Caco-2 (cell line): ENCODE results near the gene HES3. TPM values are rescaled to one million over a fixed set of nuclear protein-coding genes. Genes with fewer than 3 reads are reported as not detected.

Experiments
- BruUV-seq: library from RNA; stranded (reverse); fragments of 400-500 nt; replicated peaks from 2 replicates; lab custom pipeline; 2021; lab: Mats Ljungman, UMichigan
- CTCF ChIA-PET: fragments of 300-600 bp; sonication (Branson Sonifier 250); formaldehyde crosslinking; loops from one replicate; lab custom pipeline; 2022; ENCODE audit warnings: antibody characterized with exemption; lab: Charles Lee
- POLR2A ChIA-PET: fragments of 300-600 bp; sonication (Branson Sonifier 250); formaldehyde crosslinking; loops from one replicate; lab custom pipeline; 2022; ENCODE audit warnings: antibody characterized with exemption; lab: Charles Lee
- DNase-seq, 2 experiments: peaks; one replicate each; pipeline versions ENCODE4 v3.0.0 to v3.0.0-alpha.2; 2020 to 2022
- H3K27me3 ChIP-seq: replicated peaks from 2 replicates; pipeline ENCODE4 v1.6.0; 2011; ENCODE audit warnings: low read length; ENCODE audit not compliant: control insufficient read depth, insufficient read depth
- H3K36me3 ChIP-seq: 2 replicates; pipeline ENCODE4 v1.5.1; 2011; ENCODE audit warnings: low read length; ENCODE audit not compliant: control insufficient read depth, insufficient read depth
- H3K4me1 ChIP-seq: fragments of 250-450 bp; sonication (Bioruptor Pico); 2 replicates; pipeline ENCODE4 v1.5.1; 2020; ENCODE audit warnings: mild to moderate bottlenecking
- H3K4me3 ChIP-seq: 2 replicates; pipeline ENCODE4 v1.5.1; 2011; ENCODE audit warnings: low read depth, mild to moderate bottlenecking, control low read depth, low read length
- H3K9me3 ChIP-seq: fragments of 250-450 bp; sonication (Bioruptor Pico); 2 replicates; pipeline ENCODE4 v1.5.1; 2020; ENCODE audit warnings: mild to moderate bottlenecking, moderate library complexity
- H3K27ac Mint-ChIP-seq: one replicate; pipeline ENCODE4 v1.8.0; 2022; ENCODE audit warnings: mixed read lengths; ENCODE audit not compliant: unreplicated experiment
- H3K27me3 Mint-ChIP-seq: one replicate; pipeline ENCODE4 v1.8.0; 2022; ENCODE audit warnings: mixed read lengths; ENCODE audit not compliant: insufficient read depth, unreplicated experiment
- H3K36me3 Mint-ChIP-seq: one replicate; pipeline ENCODE4 v1.8.0; 2022; ENCODE audit warnings: mild to moderate bottlenecking, mixed read lengths; ENCODE audit not compliant: insufficient read depth, unreplicated experiment
- H3K4me1 Mint-ChIP-seq: one replicate; pipeline ENCODE4 v1.8.0; 2022; ENCODE audit warnings: low read depth, mixed read lengths; ENCODE audit not compliant: unreplicated experiment
- H3K4me3 Mint-ChIP-seq: one replicate; pipeline ENCODE4 v1.8.0; 2022; ENCODE audit warnings: mild to moderate bottlenecking, moderate library complexity, mixed read lengths; ENCODE audit not compliant: unreplicated experiment
- H3K9me3 Mint-ChIP-seq: one replicate; pipeline ENCODE4 v1.8.0; 2022; ENCODE audit warnings: mixed read lengths; ENCODE audit not compliant: unreplicated experiment
- intact Hi-C: fragments of 100-400 bp; cut with micrococcal nuclease; formaldehyde crosslinking; loops from one replicate; pipeline ENCODE4 v1.10.0; 2022; ENCODE audit not compliant: unreplicated experiment
- total RNA-seq: library from RNA; stranded (reverse); gene quantifications from 2 replicates; pipeline ENCODE4 v1.2.3, GENCODE V29; 2022
- TF ChIP-seq, protein P1 (sequence below), 2 experiments: fragments of 200-600 bp in 1 of 2; IDR thresholded peaks; 1 replicate in 1 of 2; 2 replicates in 1 of 2; pipeline versions ENCODE4 v1.5.1 to v1.8.0; 2011 to 2022; ENCODE audit warnings: antibody characterized with exemption in 1 of 2, control low read depth in 1 of 2, inconsistent platforms in 1 of 2, low read depth in 1 of 2, low read length in 1 of 2, mild to moderate bottlenecking in 1 of 2, moderate library complexity in 1 of 2; ENCODE audit not compliant: insufficient read depth in 1 of 2, severe bottlenecking in 1 of 2, unreplicated experiment in 1 of 2

The HES3 gene
- total RNA-seq, 1 experiment from 2014 or later, result not detected

DNA sequence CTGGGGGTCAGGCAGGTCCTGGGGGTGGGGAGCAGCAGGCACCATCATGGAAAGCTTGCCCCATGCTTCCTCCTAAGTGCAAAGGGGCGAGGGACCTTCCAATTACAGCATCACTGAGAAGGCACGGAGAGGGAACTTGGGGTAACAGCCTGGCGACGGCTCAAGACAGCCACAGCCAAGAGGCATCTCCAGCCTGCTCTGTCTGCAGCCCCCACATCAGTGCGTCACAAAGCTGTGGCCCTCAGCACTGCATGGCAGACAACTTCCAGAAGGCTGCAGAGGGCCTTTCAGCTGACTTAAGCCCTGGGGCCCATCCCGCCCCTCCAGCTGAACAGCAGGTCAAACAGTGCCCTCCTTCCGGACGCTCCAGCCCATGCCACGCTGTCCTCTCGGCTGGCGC, 30.1 kb downstream of the HES3 start:
- TF ChIP-seq, protein P1, sequence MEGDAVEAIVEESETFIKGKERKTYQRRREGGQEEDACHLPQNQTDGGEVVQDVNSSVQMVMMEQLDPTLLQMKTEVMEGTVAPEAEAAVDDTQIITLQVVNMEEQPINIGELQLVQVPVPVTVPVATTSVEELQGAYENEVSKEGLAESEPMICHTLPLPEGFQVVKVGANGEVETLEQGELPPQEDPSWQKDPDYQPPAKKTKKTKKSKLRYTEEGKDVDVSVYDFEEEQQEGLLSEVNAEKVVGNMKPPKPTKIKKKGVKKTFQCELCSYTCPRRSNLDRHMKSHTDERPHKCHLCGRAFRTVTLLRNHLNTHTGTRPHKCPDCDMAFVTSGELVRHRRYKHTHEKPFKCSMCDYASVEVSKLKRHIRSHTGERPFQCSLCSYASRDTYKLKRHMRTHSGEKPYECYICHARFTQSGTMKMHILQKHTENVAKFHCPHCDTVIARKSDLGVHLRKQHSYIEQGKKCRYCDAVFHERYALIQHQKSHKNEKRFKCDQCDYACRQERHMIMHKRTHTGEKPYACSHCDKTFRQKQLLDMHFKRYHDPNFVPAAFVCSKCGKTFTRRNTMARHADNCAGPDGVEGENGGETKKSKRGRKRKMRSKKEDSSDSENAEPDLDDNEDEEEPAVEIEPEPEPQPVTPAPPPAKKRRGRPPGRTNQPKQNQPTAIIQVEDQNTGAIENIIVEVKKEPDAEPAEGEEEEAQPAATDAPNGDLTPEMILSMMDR (IDR thresholded peaks at IDR 0.05; ENCODE audit: insufficient read depth in 1 of 2, low read depth in 1 of 2, low read length in 1 of 2, severe bottlenecking in 1 of 2, unreplicated experiment in 1 of 2), result no peak
- Mint-ChIP-seq H3K4me1 (no peaks in the 10 kb centered on the region), H3K27me3 (no peaks in the 10 kb centered on the region), H3K4me3 (no peak overlapping the region), H3K9me3 (no peaks in the 10 kb centered on the region), H3K27ac (no peak overlapping the region), H3K36me3 (peaks cover 33% of the 10 kb centered on the region)
- POLR2A ChIA-PET, result no interaction called here
- no TSS peak for BruUV-seq
- Histone ChIP-seq H3K4me1 (no peaks in the 10 kb centered on the region), H3K27me3 (no peaks in the 10 kb centered on the region), H3K9me3 (no peaks in the 10 kb centered on the region), H3K4me3 (no peak overlapping the region), H3K36me3 (no peaks in the 10 kb centered on the region; the same call in 1 of the 2 replicates)
- DNase-seq, result no peak
- CTCF ChIA-PET, result no interaction called here
- intact Hi-C loops, result no loop called here

DNA sequence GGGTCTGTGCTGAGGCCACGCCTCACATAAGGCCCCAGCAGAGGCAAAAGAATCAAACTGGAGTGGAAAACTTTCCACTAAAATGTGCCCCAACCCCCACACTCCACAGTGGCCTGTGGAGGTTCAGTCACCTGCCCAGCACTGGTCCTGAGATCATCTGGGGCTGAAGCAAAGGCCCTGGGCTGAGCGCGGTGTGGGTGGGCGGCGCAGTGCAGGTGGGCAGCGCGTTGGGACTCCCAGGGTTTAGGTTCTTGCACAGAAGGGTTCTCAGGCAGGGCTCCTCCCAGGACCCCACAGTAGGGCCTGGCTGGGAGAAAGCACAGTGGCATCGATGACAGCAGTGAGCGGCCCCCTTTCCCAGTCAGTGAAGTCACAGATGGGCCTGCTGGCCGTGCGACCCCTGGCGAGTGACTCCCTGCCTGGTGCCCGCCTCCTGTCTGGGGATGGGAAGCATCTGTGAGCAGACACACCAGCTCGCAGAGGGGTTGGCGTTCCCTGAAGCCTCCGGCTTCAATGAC, 30.7 kb downstream of the HES3 start:
- no peaks in the 10 kb centered on the region for H3K27me3 ChIP-seq
- no peaks in the 10 kb centered on the region for H3K9me3 ChIP-seq
- Mint-ChIP-seq H3K27me3 (no peaks in the 10 kb centered on the region), H3K27ac (no peak overlapping the region), H3K9me3 (no peaks in the 10 kb centered on the region), H3K36me3 (peaks cover 27% of the 10 kb centered on the region), H3K4me3 (no peak overlapping the region), H3K4me1 (no peaks in the 10 kb centered on the region)
- no TSS peak for BruUV-seq
- no peaks in the 10 kb centered on the region for H3K4me1 ChIP-seq
- intact Hi-C loops, result no loop called here
- ChIA-PET CTCF (no interaction called here), POLR2A (no interaction called here)
- no peak for DNase-seq
- TF ChIP-seq, protein P1 (IDR thresholded peaks at IDR 0.05; ENCODE audit: insufficient read depth in 1 of 2, low read depth in 1 of 2, low read length in 1 of 2, severe bottlenecking in 1 of 2, unreplicated experiment in 1 of 2), result no peak
- no peaks in the 10 kb centered on the region; the same call in 1 of the 2 replicates for H3K36me3 ChIP-seq
- H3K4me3 ChIP-seq, result no peak overlapping the region

DNA sequence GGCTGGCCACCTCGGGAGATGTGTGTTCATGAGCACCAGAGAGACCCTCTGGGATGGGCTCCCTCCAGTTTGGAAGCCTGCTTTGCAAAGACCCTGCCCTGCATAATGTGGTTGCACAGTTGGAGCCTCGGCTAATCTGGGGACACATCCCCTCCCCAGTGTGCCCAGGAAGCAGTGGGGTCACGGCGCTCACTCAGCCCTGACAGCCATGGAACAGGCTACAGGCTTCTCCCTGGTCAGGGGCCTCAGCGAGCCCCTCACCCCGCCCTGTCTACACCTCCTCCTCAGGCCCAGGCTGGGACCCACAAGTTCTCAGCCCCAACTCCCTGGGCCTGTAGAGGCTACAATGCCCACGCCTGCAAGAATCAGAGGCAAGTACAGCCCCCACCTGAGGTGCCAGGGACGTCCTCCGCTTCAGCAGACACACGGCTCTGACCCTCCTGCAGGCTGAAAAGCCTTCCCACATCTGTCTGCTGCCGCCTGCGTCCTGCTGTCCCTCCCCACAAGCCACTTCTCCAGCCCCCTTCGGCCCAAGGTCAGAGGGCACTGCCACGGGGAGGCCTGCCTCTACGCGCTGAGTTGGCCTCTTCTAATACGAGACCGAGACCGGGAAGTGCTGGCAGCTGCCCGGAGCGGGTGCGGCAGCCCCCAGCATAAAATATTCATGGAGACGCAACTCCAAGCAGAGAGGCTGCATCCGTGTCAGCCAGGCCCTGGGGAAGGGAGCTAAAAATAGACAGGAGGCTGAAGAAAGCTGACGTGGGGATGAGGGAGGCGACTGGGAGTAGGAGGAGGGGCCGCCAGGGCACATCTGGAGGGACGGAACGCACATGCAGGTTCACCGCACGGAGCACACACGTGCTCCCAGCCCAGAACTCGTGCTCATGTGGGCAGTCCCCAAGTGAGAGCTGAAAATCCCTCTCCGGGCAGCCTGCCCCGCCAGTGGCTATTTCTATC, 32.1 kb downstream of the HES3 start:
- no peaks in the 10 kb centered on the region; the same call in 1 of the 2 replicates for H3K36me3 ChIP-seq
- no peak for DNase-seq
- Mint-ChIP-seq H3K27ac (no peak overlapping the region), H3K9me3 (no peaks in the 10 kb centered on the region), H3K27me3 (no peaks in the 10 kb centered on the region), H3K4me3 (no peak overlapping the region), H3K36me3 (peaks cover 27% of the 10 kb centered on the region), H3K4me1 (no peaks in the 10 kb centered on the region)
- BruUV-seq, result no TSS peak
- CTCF ChIA-PET, result interaction anchor here (0.6 kb wide), 1 partner anchor 30 kb away, joined by 3 read pairs; no protein-coding TSS in a partner anchor
- H3K4me3 ChIP-seq, result no peak overlapping the region
- H3K9me3 ChIP-seq, result no peaks in the 10 kb centered on the region
- intact Hi-C loops, result no loop called here
- H3K27me3 ChIP-seq, result no peaks in the 10 kb centered on the region
- TF ChIP-seq, protein P1 (IDR thresholded peaks at IDR 0.05; ENCODE audit: insufficient read depth in 1 of 2, low read depth in 1 of 2, low read length in 1 of 2, severe bottlenecking in 1 of 2, unreplicated experiment in 1 of 2), result no peak
- POLR2A ChIA-PET, result no interaction called here
- no peaks in the 10 kb centered on the region for H3K4me1 ChIP-seq
